ENCODE results near the gene FTSJ1.

FTSJ1 gene

DNA sequence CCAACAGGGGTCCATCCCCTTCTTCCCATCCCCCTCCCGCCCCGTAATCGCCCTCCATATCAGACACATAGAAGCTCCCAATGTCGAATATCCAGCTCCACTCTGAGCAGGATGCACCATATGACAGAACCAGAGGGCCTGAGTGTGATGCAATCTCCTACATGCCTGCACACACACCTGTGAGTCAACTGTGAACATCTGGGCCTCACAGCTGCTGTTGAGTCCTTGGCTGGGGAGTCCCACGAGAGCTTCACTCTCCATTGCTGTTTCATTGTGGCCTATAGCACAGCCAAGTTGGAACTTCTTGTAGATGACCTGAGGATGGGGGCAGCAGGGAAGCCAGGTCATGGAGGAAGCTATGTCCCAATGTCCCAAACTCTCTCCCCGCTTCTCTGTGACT lies 14.2 kb upstream of the FTSJ1 start:
- Histone ChIP-seq H3K4me3 (ENCODE audit: low read depth in 1 of 2, low read length in 1 of 2) (no peak overlapping the region), H3K9me3 (no peaks in the 10 kb centered on the region), H3K36me3 (no peaks in the 10 kb centered on the region), H3K27ac (no peak overlapping the region), H3K4me1 (ENCODE audit: control insufficient read depth in 1 of 2, insufficient read depth in 1 of 2, low read depth in 1 of 2, low read length in 1 of 2) (no peaks in the 10 kb centered on the region), H3K27me3 (no peaks in the 10 kb centered on the region)
- TF ChIP-seq, protein P1, sequence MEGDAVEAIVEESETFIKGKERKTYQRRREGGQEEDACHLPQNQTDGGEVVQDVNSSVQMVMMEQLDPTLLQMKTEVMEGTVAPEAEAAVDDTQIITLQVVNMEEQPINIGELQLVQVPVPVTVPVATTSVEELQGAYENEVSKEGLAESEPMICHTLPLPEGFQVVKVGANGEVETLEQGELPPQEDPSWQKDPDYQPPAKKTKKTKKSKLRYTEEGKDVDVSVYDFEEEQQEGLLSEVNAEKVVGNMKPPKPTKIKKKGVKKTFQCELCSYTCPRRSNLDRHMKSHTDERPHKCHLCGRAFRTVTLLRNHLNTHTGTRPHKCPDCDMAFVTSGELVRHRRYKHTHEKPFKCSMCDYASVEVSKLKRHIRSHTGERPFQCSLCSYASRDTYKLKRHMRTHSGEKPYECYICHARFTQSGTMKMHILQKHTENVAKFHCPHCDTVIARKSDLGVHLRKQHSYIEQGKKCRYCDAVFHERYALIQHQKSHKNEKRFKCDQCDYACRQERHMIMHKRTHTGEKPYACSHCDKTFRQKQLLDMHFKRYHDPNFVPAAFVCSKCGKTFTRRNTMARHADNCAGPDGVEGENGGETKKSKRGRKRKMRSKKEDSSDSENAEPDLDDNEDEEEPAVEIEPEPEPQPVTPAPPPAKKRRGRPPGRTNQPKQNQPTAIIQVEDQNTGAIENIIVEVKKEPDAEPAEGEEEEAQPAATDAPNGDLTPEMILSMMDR (IDR thresholded peaks at IDR 0.05): no peak

- Histone ChIP-seq H3K27ac (no peak overlapping the region), H3K4me3 (ENCODE audit: low read depth in 1 of 2, low read length in 1 of 2) (no peak overlapping the region), H3K27me3 (no peaks in the 10 kb centered on the region), H3K4me1 (ENCODE audit: control insufficient read depth in 1 of 2, insufficient read depth in 1 of 2, low read depth in 1 of 2, low read length in 1 of 2) (peaks cover 12 to 13% of the 10 kb centered on the region in 2 experiments), H3K9me3 (no peaks in the 10 kb centered on the region), H3K36me3 (no peaks in the 10 kb centered on the region)
- TF ChIP-seq, protein P1 (IDR thresholded peaks at IDR 0.05): no peak
Observed at GRCh38 chrX:48465336-48465933, 10.6 kb upstream of the FTSJ1 start.

- Histone ChIP-seq H3K36me3 (no peaks in the 10 kb centered on the region), H3K4me3 (ENCODE audit: low read depth in 1 of 2, low read length in 1 of 2) (no peak overlapping the region)
- TF ChIP-seq, protein P1 (IDR thresholded peaks at IDR 0.05): no peak
Observed at GRCh38 chrX:48466696-48467095, 9.3 kb upstream of the FTSJ1 start.

DNA sequence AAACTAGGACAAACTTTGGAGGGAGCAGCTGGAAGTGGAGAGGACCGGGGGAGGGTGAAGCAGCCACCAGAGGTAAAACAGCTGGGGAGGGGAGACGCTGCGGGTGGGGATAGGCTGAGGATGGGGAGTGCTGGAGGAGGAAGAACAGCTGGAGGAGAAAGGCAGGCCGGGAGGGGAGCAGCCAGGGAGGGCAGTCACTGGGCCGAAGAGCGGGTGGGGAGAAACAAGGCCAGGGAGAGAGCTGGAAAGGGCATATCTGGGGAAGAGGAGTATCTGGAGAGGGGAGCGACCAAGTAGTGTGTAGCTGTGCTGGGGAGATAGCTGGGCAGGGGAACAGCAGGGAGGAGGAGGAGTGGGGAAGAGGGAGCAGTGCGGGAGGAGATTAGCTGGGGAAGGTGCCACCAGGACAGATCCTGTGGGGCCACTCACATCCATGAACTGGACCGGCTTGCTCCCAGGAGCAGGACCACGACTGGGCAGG lies 8.7 kb upstream of the FTSJ1 start:
- TF ChIP-seq, protein P1 (IDR thresholded peaks at IDR 0.05): no peak

More at GRCh38 chrX:48466696-48467095, 9.3 kb upstream of the FTSJ1 start:
- H3K4me1 ChIP-seq (ENCODE audit: control insufficient read depth in 1 of 2, insufficient read depth in 1 of 2, low read depth in 1 of 2, low read length in 1 of 2): peaks cover 12 to 13% of the 10 kb centered on the region in 2 experiments
- no peaks in the 10 kb centered on the region for H3K27me3 ChIP-seq
- H3K27ac ChIP-seq: no peak overlapping the region
- no peaks in the 10 kb centered on the region for H3K9me3 ChIP-seq

GRCh38 chrX:48468247-48468671 lies 7.7 kb upstream of the FTSJ1 start:
- H3K27ac ChIP-seq: no peak overlapping the region
- H3K9me3 ChIP-seq: no peaks in the 10 kb centered on the region
- no peaks in the 10 kb centered on the region for H3K36me3 ChIP-seq
- TF ChIP-seq, protein P1 (IDR thresholded peaks at IDR 0.05): no peak
- H3K27me3 ChIP-seq: no peaks in the 10 kb centered on the region
- peak overlapping the region in 1 of 2 experiments; percentile 35 for H3K4me3 ChIP-seq (ENCODE audit: low read depth in 1 of 2, low read length in 1 of 2)
- peaks cover 12 to 13% of the 10 kb centered on the region in 2 experiments for H3K4me1 ChIP-seq (ENCODE audit: control insufficient read depth in 1 of 2, insufficient read depth in 1 of 2, low read depth in 1 of 2, low read length in 1 of 2)

More for the DNA sequence above, 8.7 kb upstream of the FTSJ1 start:
- Histone ChIP-seq H3K4me1 (ENCODE audit: control insufficient read depth in 1 of 2, insufficient read depth in 1 of 2, low read depth in 1 of 2, low read length in 1 of 2) (peaks cover 12 to 13% of the 10 kb centered on the region in 2 experiments), H3K36me3 (no peaks in the 10 kb centered on the region), H3K4me3 (ENCODE audit: low read depth in 1 of 2, low read length in 1 of 2) (no peak overlapping the region), H3K27ac (no peak overlapping the region), H3K9me3 (no peaks in the 10 kb centered on the region), H3K27me3 (no peaks in the 10 kb centered on the region)
